GM18868 (cell line): ENCODE measurements around the gene STRN4.

Experiments
- ATAC-seq: cut with Tn5 transposase; IDR thresholded peaks from one replicate; pipeline ENCODE4 v1.9.1; 2021; ENCODE audit warnings: mild to moderate bottlenecking, moderate library complexity; ENCODE audit not compliant: unreplicated experiment

Gene STRN4

GRCh38 chr19:46685189-46685588, 61.1 kb downstream of the STRN4 start:
- no peak for ATAC-seq

- ATAC-seq = no peak
These were observed 68.0 kb downstream of the STRN4 start for GRCh38 chr19:46678110-46678732.

- ATAC-seq = no peak
These were observed 71.7 kb downstream of the STRN4 start for GRCh38 chr19:46674416-46675178.

GRCh38 chr19:46670813-46671212, 75.4 kb downstream of the STRN4 start:
- ATAC-seq = no peak
